ENCODE measurements around the gene OR51B5. TPM values are rescaled to one million over a fixed set of nuclear protein-coding genes. Genes with fewer than 3 reads are reported as not detected.

Gene OR51B5
- total RNA-seq, 2 experiments from 2014 or later, result not detected

DNA sequence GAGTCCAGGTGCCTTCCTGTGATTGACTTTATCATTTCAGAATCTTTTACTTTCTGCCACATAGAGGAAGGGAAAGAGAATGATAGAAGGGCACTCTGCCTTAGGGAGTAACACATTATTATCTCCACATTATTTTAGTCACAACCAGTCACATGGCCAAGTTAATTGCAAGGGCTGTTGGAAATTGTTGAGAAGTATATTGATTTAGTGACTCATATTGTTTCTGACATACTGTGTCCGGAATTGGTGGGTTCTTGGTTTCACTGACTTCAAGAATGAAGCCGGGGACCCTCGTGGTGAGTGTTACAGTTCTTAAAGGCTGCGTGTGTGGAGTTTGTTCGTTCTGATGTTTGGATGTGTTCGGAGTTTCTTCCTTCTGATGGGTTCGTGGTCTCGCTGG is 50.3 kb downstream of the OR51B5 start:
- intact Hi-C loops (cut with micrococcal nuclease), result no loop called here
- DNase-seq, result no peak
- TF ChIP-seq, protein P1, sequence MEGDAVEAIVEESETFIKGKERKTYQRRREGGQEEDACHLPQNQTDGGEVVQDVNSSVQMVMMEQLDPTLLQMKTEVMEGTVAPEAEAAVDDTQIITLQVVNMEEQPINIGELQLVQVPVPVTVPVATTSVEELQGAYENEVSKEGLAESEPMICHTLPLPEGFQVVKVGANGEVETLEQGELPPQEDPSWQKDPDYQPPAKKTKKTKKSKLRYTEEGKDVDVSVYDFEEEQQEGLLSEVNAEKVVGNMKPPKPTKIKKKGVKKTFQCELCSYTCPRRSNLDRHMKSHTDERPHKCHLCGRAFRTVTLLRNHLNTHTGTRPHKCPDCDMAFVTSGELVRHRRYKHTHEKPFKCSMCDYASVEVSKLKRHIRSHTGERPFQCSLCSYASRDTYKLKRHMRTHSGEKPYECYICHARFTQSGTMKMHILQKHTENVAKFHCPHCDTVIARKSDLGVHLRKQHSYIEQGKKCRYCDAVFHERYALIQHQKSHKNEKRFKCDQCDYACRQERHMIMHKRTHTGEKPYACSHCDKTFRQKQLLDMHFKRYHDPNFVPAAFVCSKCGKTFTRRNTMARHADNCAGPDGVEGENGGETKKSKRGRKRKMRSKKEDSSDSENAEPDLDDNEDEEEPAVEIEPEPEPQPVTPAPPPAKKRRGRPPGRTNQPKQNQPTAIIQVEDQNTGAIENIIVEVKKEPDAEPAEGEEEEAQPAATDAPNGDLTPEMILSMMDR (IDR thresholded peaks at IDR 0.05), result no peak
- no peak overlapping the region for H3K27ac Mint-ChIP-seq
- peaks cover 1% of the 10 kb centered on the region for H3K27me3 Mint-ChIP-seq
- no peaks in the 10 kb centered on the region for H3K9me3 Mint-ChIP-seq
- no peaks in the 10 kb centered on the region for H3K4me1 Mint-ChIP-seq (ENCODE audit: low read depth)
- ChIA-PET CTCF (no interaction called here), POLR2A (no interaction called here)
- no peak for ATAC-seq
- no peaks in the 10 kb centered on the region for H3K36me3 Mint-ChIP-seq (ENCODE audit: low read depth)
- no peak overlapping the region for H3K4me3 Mint-ChIP-seq

Other genes with a start within 250 kb of the OR51B5 start
- gene OR52A5, start 205.2 kb downstream of the OR51B5 start, total RNA-seq, result not detected
- not detected for gene OR52A1, start 188.8 kb downstream of the OR51B5 start, total RNA-seq
- gene OR51V1, start 142.8 kb downstream of the OR51B5 start, total RNA-seq, result not detected
- not detected for gene HBB, start 116.5 kb downstream of the OR51B5 start, total RNA-seq
- not detected for gene HBD, start 109.0 kb downstream of the OR51B5 start, total RNA-seq
- gene HBG1, start 93.7 kb downstream of the OR51B5 start, total RNA-seq, result not detected
- not detected for gene HBG2, start 88.7 kb downstream of the OR51B5 start, total RNA-seq
- not detected for gene HBE1, start 73.6 kb downstream of the OR51B5 start, total RNA-seq
- gene OR51B4, start 41.6 kb downstream of the OR51B5 start, total RNA-seq, result not detected
- gene OR51B2, start 19.2 kb downstream of the OR51B5 start, total RNA-seq, result not detected
- gene OR51B6, start 8.0 kb upstream of the OR51B5 start, total RNA-seq, result not detected
- gene OR51M1, start 40.3 kb upstream of the OR51B5 start, total RNA-seq, result not detected
- not detected for gene OR51Q1, start 78.6 kb upstream of the OR51B5 start, total RNA-seq
- not detected for gene OR51I1, start 98.0 kb upstream of the OR51B5 start, total RNA-seq
- not detected for gene OR51I2, start 105.8 kb upstream of the OR51B5 start, total RNA-seq
- not detected for gene OR52D1, start 145.2 kb upstream of the OR51B5 start, total RNA-seq
- not detected for gene UBQLN3, start 166.4 kb upstream of the OR51B5 start, total RNA-seq
- under 1 TPM in 1 of 2 experiments, not detected in 1; 0.25 TPM for gene UBQLNL, start 173.2 kb upstream of the OR51B5 start, total RNA-seq
- not detected for gene OR52H1, start 205.0 kb upstream of the OR51B5 start, total RNA-seq
- not detected for gene OR52B6, start 237.4 kb upstream of the OR51B5 start, total RNA-seq